HepG2 (cell line): Measurements from ENCODE around the gene ADGRG6. TPM values are rescaled to one million over a fixed set of nuclear protein-coding genes. Genes with fewer than 3 reads are reported as not detected.

Experiments used
- ATF7 ChIP-seq, 2 experiments: fragments of 450-650 bp in 1 of 2; sonication (generic) in 1 of 2; formaldehyde crosslinking in 1 of 2; IDR thresholded peaks; 2 replicates each; pipeline versions ENCODE4 v1.4.0 to v1.6.1; 2016 to 2020; ENCODE audit warnings: antibody characterized with exemption in 1 of 2, mild to moderate bottlenecking in 1 of 2, missing genetic modification reagents in 1 of 2
- CEBPZ ChIP-seq: IDR thresholded peaks from 2 replicates; pipeline ENCODE4 v1.6.1; 2012; ENCODE audit warnings: low read length, improper control_type of control experiment
- ELF3 ChIP-seq: IDR thresholded peaks from 2 replicates; pipeline ENCODE4 v1.6.1; 2016; ENCODE audit warnings: missing genetic modification reagents, missing compliant biosample characterization
- FOXA3 ChIP-seq: IDR thresholded peaks from 2 replicates; pipeline ENCODE4 v1.6.1; 2016; ENCODE audit warnings: missing genetic modification reagents, missing compliant biosample characterization
- HDAC2 ChIP-seq: sonication (generic); formaldehyde crosslinking; IDR thresholded peaks from 2 replicates; pipeline ENCODE4 v1.4.0; 2020; ENCODE audit warnings: missing genetic modification reagents
- PTBP1 ChIP-seq: fragments of 200-400 bp; formaldehyde crosslinking; IDR thresholded peaks from 2 replicates; pipeline ENCODE4 v1.6.1; 2018; ENCODE audit warnings: low read length, low read depth; ENCODE audit not compliant: poor library complexity, severe bottlenecking
- RNF219 ChIP-seq: sonication (generic); formaldehyde crosslinking; IDR thresholded peaks from 2 replicates; pipeline ENCODE4 v1.5.0; 2020; ENCODE audit warnings: mild to moderate bottlenecking, missing genetic modification reagents
- TAF15 ChIP-seq: fragments of 200-400 bp; formaldehyde crosslinking; IDR thresholded peaks from one replicate; pipeline ENCODE4 v1.6.1; 2018; ENCODE audit warnings: mild to moderate bottlenecking, low read depth, low read length; ENCODE audit not compliant: poor library complexity, severe bottlenecking
- THAP11 ChIP-seq: IDR thresholded peaks from 2 replicates; pipeline ENCODE4 v1.6.1; 2016; ENCODE audit warnings: missing biosample characterization, missing genetic modification reagents
- ZBTB49 ChIP-seq: sonication (generic); formaldehyde crosslinking; IDR thresholded peaks from 2 replicates; pipeline ENCODE4 v1.4.0; 2020; ENCODE audit warnings: missing genetic modification reagents, borderline replicate concordance
- ZMYM2 ChIP-seq: sonication (generic); formaldehyde crosslinking; IDR thresholded peaks from 2 replicates; pipeline ENCODE4 v1.8.0; 2022; ENCODE audit warnings: mild to moderate bottlenecking, missing genetic modification reagents
- ZNF609 ChIP-seq: sonication (generic); formaldehyde crosslinking; IDR thresholded peaks from 2 replicates; pipeline ENCODE4 v1.4.0; 2020; ENCODE audit warnings: mild to moderate bottlenecking, missing genetic modification reagents, borderline replicate concordance
- ZNF703 ChIP-seq: sonication (generic); formaldehyde crosslinking; IDR thresholded peaks from 2 replicates; pipeline ENCODE4 v1.5.1; 2020; ENCODE audit warnings: missing genetic modification reagents, mild to moderate bottlenecking, moderate library complexity, borderline replicate concordance
- ZNF878 ChIP-seq: sonication (generic); formaldehyde crosslinking; IDR thresholded peaks from 2 replicates; pipeline ENCODE4 v1.8.1; 2023; ENCODE audit warnings: mild to moderate bottlenecking, missing genetic modification reagents, moderate library complexity
- polyA plus RNA-seq, 8 experiments: library from polyadenylated mRNA; depleted of rRNA in 3 of 8; stranded (reverse) in 7 of 8; unstranded in 1 of 8; fragments of >200 nt; fragmentation: Illumina TruSeq in 4 of 8; extraction: Trizol in 4 of 8; gene quantifications; 2 replicates each; pipeline versions ENCODE4 v1.2.1 to v1.2.3, GENCODE V29; 2011 to 2016; ENCODE audit warnings: low read depth in 4 of 8, missing spikeins in 1 of 8, mixed read lengths in 1 of 8; ENCODE audit not compliant: insufficient read depth in 1 of 8
- total RNA-seq, 5 experiments: library from RNA; depleted of rRNA; stranded (reverse); fragments of >200 nt; fragmentation: Illumina TruSeq; extraction: Trizol; gene quantifications; 2 replicates each; pipeline ENCODE4 v1.2.3, GENCODE V29; 2016; ENCODE audit warnings: low read depth in 1 of 5

Gene ADGRG6
- total and polyA plus RNA-seq, 2 of the 13 experiments (the other 11 are each of a cell fraction or from before 2014, with no cell fraction given), result 129 to 249 TPM

GRCh38 chr6:142373268-142374090 lies 71.7 kb downstream of the ADGRG6 start (continued):
- TF ChIP-seq CEBPZ, result no peak
- no peak for TF ChIP-seq PTBP1
- peak; percentile 25; the same call in 1 of the 2 replicates for TF ChIP-seq HDAC2 (CRISPR knock-in tag)
- no peak for TF ChIP-seq RNF219 (CRISPR knock-in tag)
- no peak for TF ChIP-seq ATF7 (IDR thresholded peaks at IDR 0.05)
- no peak for TF ChIP-seq ATF7 (CRISPR knock-in tag; IDR thresholded peaks at IDR 0.05)
- peak; percentile 9; the same call in 1 of the 2 replicates for TF ChIP-seq THAP11 (CRISPR knock-in tag)
- TF ChIP-seq ELF3 (CRISPR knock-in tag), result peak; percentile 39; the same call in 1 of the 2 replicates
- TF ChIP-seq ZBTB49 (CRISPR knock-in tag), result no peak
- TF ChIP-seq ZNF703 (CRISPR knock-in tag), result no peak
- TF ChIP-seq FOXA3 (CRISPR knock-in tag), result peak; percentile 55; the same call in 1 of the 2 replicates
- TF ChIP-seq ZNF609 (CRISPR knock-in tag), result no peak
- TF ChIP-seq ZNF878, result 0 out of 2 replicates have a peak, but pooled peaks have one; percentile 56
- TF ChIP-seq ZMYM2 (CRISPR knock-in tag), result peak; percentile 77; the same call in 1 of the 2 replicates
- no peak for TF ChIP-seq TAF15
